Stimulated activated CD4-positive, alpha-beta T cell treated with anti-CD3 and anti-CD28 coated beads, Interleukin-2, amount 100 ng/mL, for 24 hours (primary cell): ENCODE measurements around the gene TUBD1.
"Not testable (repeated sequence)": the region's sequence is repeated elsewhere in the genome, so short reads cannot be mapped to it uniquely, and the experiment has no call there.

Experiments used
- DNase-seq, 2 donors: peaks; one replicate each; pipeline ENCODE4 v3.0.0-alpha.2; 2020

TUBD1 gene

GRCh38 chr17:59892924-59893675 lies at the start of gene TUBD1, which contains the start of gene RPS6KB1:
TUBD1 (minus strand) TSS chr17:59892943; CDS start chr17:59891002, 1,941 bp downstream.
RPS6KB1 (plus strand) TSS chr17:59893121; CDS start chr17:59893185, 64 bp downstream.
- peak; percentile 95 to 96 for DNase-seq

- no peak for DNase-seq
Measured at GRCh38 chr17:59941131-59941530, 48.4 kb upstream of the TUBD1 start.

- not testable (repeated sequence) for DNase-seq
Measured at GRCh38 chr17:59940697-59941096, 48.0 kb upstream of the TUBD1 start.

- not testable (repeated sequence) for DNase-seq
Measured at GRCh38 chr17:59933317-59933716, 40.6 kb upstream of the TUBD1 start.

- not testable (repeated sequence) for DNase-seq
Measured at GRCh38 chr17:59930768-59931167, 38.0 kb upstream of the TUBD1 start.

- not testable (repeated sequence) for DNase-seq
Measured at GRCh38 chr17:59930121-59930520, 37.4 kb upstream of the TUBD1 start.

GRCh38 chr17:59920637-59921036 lies 27.9 kb upstream of the TUBD1 start:
- DNase-seq, result not testable (repeated sequence)

GRCh38 chr17:59916446-59916845 lies 23.7 kb upstream of the TUBD1 start:
- DNase-seq, result no peak

GRCh38 chr17:59914274-59914854 lies 21.6 kb upstream of the TUBD1 start:
- no peak for DNase-seq

GRCh38 chr17:59907467-59907866 lies 14.7 kb upstream of the TUBD1 start:
- DNase-seq, result no peak

GRCh38 chr17:59903455-59903854 lies 10.7 kb upstream of the TUBD1 start:
- DNase-seq, result no peak

- no peak for DNase-seq
Measured at GRCh38 chr17:59901604-59902003, 8.9 kb upstream of the TUBD1 start.

GRCh38 chr17:59899099-59899498 lies 6.4 kb upstream of the TUBD1 start:
- no peak for DNase-seq

GRCh38 chr17:59897090-59897489 lies 4.3 kb upstream of the TUBD1 start:
- no peak for DNase-seq

GRCh38 chr17:59893676-59894100 lies 945 bp upstream of the TUBD1 start:
- DNase-seq, result no peak

GRCh38 chr17:59892251-59892923 lies 356 bp downstream of the TUBD1 start:
- DNase-seq, result no peak

- no peak for DNase-seq
Measured at GRCh38 chr17:59890720-59891119, 2.0 kb downstream of the TUBD1 start.

- DNase-seq, result no peak
Measured at GRCh38 chr17:59888145-59888750, 4.5 kb downstream of the TUBD1 start.

GRCh38 chr17:59884861-59885260 lies 7.9 kb downstream of the TUBD1 start:
- DNase-seq, result no peak

- no peak for DNase-seq
Measured at GRCh38 chr17:59878624-59879023, 14.1 kb downstream of the TUBD1 start.

- DNase-seq, result no peak
Measured at GRCh38 chr17:59877965-59878364, 14.8 kb downstream of the TUBD1 start.

GRCh38 chr17:59876107-59876506 lies 16.6 kb downstream of the TUBD1 start:
- no peak for DNase-seq

- no peak for DNase-seq
Measured at GRCh38 chr17:59874376-59874775, 18.4 kb downstream of the TUBD1 start.
